ENCODE results near the gene C6orf47.

The C6orf47 gene

DNA sequence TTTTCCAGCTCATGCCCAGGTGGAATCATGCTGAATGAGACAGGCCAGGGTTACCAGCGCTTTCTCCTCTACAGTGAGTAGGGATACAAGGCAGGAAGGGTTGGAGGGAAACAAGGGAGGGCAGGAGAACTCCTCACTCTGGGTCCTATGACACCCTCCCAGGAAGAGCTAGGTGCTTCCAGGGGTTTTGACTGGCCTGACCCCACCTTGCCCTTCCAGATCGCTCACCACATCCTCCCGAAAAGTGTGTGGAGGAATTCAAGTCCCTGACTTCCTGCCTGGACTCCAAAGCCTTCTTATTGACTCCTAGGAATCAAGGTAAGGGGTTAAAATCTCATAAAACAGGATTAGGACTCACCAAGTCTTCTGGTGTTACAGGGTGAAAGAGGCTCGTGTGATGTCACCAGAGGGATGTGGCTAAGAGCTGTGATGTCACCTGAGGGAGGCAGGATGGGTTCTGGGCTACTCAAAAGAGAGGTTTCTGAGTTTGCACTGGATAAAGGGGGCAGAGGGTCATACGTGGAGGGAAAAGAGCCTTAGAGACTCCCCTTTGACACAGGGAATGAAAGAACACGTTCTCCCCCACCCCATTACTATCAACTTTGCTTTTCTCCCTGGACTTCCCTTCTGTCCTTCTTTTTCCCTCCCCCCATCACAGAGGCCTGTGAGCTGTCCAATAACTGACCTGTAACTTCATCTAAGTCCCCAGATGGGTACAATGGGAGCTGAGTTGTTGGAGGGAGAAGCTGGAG lies 3.0 kb downstream of the C6orf47 start:
- Histone ChIP-seq H3K79me2 (peaks cover 29% of the 10 kb centered on the region), H3K4me3 (ENCODE audit: low read depth, low read length) (no peak overlapping the region), H3K9ac (no peak overlapping the region), H3K4me2 (ENCODE audit: low read length) (no peak overlapping the region), H3K4me1 (peaks cover 12% of the 10 kb centered on the region), H2AFZ (no peak overlapping the region), H3K36me3 (ENCODE audit: control insufficient read depth, insufficient read depth, low read length) (no peaks in the 10 kb centered on the region), H3K27ac (no peak overlapping the region), H3K27me3 (ENCODE audit: control insufficient read depth, insufficient read depth, low read length) (no peaks in the 10 kb centered on the region), H3K9me3 (ENCODE audit: control insufficient read depth, low read length) (no peaks in the 10 kb centered on the region)
- TF ChIP-seq, protein P1, sequence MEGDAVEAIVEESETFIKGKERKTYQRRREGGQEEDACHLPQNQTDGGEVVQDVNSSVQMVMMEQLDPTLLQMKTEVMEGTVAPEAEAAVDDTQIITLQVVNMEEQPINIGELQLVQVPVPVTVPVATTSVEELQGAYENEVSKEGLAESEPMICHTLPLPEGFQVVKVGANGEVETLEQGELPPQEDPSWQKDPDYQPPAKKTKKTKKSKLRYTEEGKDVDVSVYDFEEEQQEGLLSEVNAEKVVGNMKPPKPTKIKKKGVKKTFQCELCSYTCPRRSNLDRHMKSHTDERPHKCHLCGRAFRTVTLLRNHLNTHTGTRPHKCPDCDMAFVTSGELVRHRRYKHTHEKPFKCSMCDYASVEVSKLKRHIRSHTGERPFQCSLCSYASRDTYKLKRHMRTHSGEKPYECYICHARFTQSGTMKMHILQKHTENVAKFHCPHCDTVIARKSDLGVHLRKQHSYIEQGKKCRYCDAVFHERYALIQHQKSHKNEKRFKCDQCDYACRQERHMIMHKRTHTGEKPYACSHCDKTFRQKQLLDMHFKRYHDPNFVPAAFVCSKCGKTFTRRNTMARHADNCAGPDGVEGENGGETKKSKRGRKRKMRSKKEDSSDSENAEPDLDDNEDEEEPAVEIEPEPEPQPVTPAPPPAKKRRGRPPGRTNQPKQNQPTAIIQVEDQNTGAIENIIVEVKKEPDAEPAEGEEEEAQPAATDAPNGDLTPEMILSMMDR (IDR thresholded peaks at IDR 0.05), result no peak

DNA sequence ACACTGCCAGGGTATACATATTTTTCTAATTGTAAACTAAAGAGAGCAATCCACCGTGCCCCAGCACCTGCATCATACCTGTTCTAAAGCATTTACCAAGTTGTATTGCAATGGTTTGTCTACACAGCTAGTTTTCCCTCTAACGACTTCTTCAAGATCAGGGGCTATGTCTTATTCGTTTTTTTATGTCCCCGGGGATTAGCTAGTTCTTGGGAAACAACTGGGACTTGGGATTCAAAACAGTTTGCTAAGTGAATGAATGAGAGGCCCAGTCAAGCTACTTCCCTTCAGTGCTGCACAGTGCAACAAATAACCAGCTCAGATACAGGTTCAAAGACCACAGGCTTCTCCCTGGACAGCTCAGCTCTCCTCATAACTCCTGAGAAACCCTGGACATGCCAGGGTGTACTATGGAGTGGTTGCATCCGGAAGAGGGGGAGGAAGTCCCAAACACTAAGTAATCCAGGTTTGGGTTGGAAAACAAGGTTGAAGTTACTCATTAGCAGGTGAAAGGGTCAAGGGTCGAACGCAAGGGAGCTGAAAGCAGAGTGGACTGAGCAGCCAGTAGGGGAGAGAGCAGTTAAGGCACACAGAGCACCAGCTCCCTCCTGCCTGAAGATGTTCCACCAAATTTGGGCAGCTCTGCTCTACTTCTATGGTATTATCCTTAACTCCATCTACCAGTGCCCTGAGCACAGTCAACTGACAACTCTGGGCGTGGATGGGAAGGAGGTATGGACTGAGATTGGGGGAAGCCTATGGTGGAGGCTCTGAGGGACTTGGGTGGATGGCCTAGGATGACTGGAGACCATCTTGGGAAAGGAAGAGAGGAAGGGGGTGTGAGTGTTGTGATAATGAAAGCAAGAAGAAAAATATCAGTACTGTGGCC lies 5.0 kb downstream of the C6orf47 start, which contains the start of gene APOM:
Gene APOM, plus strand, starts transcription at position 546 of the 889 bp plus-strand sequence. Its CDS starts 73 bp downstream, at position 619.
- Histone ChIP-seq H3K79me2 (peaks cover 37% of the 10 kb centered on the region), H3K9me3 (ENCODE audit: control insufficient read depth, low read length) (no peaks in the 10 kb centered on the region), H3K9ac (no peak within 1 kb of the TSS), H3K27me3 (ENCODE audit: control insufficient read depth, insufficient read depth, low read length) (no peaks in the 10 kb centered on the region), H2AFZ (no peak within 1 kb of the TSS), H3K4me2 (ENCODE audit: low read length) (no peak within 1 kb of the TSS), H3K4me3 (ENCODE audit: low read depth, low read length) (no peak within 1 kb of the TSS), H3K4me1 (peaks cover 16% of the 10 kb centered on the region), H3K36me3 (ENCODE audit: control insufficient read depth, insufficient read depth, low read length) (no peaks in the 10 kb centered on the region), H3K27ac (no peak within 1 kb of the TSS)
- TF ChIP-seq, protein P1 (IDR thresholded peaks at IDR 0.05), result no peak

DNA sequence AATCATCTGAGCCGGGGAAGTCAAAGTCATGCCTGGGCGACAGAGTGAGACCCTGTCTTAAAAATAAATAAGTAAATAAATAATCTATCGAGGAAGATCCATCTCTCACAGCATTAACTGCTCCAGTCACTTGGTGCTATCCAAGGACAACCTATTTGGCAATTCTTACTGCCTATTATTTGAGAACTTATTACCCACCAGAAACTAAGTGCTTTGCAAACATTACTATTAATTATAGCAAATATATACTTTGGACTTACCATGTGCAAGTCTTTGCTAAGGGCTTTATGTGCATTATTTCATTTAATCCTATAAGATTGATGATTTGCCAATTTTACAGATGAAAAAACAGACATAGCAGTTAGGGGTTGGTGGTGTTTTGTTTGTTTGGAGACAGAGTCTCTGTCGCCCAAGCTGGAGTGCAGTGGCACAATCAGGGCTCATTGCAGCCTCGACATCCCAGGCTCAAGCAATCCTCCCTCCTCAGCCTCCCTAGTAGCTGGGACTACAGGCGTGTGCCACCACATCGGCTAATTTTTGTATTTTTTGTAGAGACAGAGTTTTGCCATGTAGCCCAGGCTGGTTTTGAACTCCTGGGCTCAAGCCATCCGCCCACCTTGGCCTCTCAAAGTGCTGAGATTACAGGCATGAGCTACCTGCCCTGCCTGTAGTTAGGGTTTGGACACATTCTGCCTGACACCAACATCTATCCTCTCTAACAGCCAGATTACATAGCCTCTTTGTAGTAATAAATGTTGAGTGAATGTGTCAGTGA lies 5.8 kb downstream of the C6orf47 start:
- TF ChIP-seq, protein P1 (IDR thresholded peaks at IDR 0.05), result no peak
- Histone ChIP-seq H3K9ac (no peak overlapping the region), H3K36me3 (ENCODE audit: control insufficient read depth, insufficient read depth, low read length) (no peaks in the 10 kb centered on the region), H3K27me3 (ENCODE audit: control insufficient read depth, insufficient read depth, low read length) (no peaks in the 10 kb centered on the region), H3K79me2 (peaks cover 31% of the 10 kb centered on the region), H3K4me1 (peaks cover 16% of the 10 kb centered on the region), H3K4me2 (ENCODE audit: low read length) (no peak overlapping the region), H3K27ac (no peak overlapping the region), H2AFZ (no peak overlapping the region), H3K9me3 (ENCODE audit: control insufficient read depth, low read length) (no peaks in the 10 kb centered on the region), H3K4me3 (ENCODE audit: low read depth, low read length) (no peak overlapping the region)

DNA sequence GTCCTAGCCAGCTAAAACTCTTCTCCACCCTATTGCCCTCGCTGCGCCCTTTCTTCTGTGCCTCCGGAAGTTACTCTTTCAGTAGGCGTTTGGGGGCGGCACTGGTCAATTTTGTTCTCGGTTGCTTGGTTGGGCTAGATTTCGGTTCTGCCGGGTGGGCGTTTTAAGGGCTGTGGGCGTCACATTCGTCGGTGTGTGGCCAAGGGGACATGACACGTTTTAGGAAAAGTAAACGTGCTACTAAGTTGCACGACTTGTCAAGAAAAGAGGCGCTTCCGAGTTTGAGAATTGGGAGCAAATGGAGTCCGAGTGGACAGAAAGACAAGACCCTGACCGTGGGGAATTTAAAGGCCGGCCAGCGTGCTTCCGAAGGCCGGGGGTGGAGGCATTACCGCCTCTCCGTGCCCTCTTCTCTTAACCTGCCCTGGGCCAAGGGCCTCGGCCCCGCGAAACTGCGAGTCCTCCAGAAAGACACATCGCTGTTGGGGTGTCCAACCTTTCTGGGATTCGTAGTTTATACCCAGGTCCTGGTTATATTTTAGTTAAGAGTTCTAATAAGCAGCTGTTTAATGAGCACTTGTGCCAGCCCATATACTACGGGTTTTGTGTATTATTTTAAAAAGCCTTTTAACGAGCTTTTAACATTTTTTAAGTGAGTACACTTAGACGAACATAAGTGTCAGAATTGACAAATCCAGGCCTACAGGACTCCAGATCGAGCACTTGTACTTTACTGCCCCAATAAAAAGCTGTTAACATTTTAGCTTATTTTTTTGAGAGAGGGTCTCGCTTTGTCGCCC lies 7.5 kb downstream of the C6orf47 start:
- peak overlapping the region; percentile 67 for H3K9ac ChIP-seq
- peak overlapping the region; percentile 87 for H3K4me3 ChIP-seq (ENCODE audit: low read depth, low read length)
- peak overlapping the region; percentile 88 for H2AFZ ChIP-seq
- H3K9me3 ChIP-seq (ENCODE audit: control insufficient read depth, low read length), result no peaks in the 10 kb centered on the region
- H3K4me2 ChIP-seq (ENCODE audit: low read length), result peak overlapping the region; percentile 88
- no peaks in the 10 kb centered on the region for H3K36me3 ChIP-seq (ENCODE audit: control insufficient read depth, insufficient read depth, low read length)
- H3K27me3 ChIP-seq (ENCODE audit: control insufficient read depth, insufficient read depth, low read length), result no peaks in the 10 kb centered on the region
- peaks cover 12% of the 10 kb centered on the region for H3K4me1 ChIP-seq
- peak overlapping the region; percentile 99 for H3K27ac ChIP-seq
- TF ChIP-seq, protein P1 (IDR thresholded peaks at IDR 0.05), result no peak
- peaks cover 27% of the 10 kb centered on the region for H3K79me2 ChIP-seq
